PC-3 (cell line): ENCODE results near the gene CSNK1A1L. TPM values are rescaled to one million over a fixed set of nuclear protein-coding genes. Genes with fewer than 3 reads are reported as not detected.

Experiments used
- ATAC-seq: fragments of 200-7000 bp; cut with Tn5 transposase; 2 replicates; pipeline ENCODE4 v1.9.1; 2020; ENCODE audit warnings: mild to moderate bottlenecking, moderate library complexity
- BruUV-seq: library from RNA; stranded (reverse); fragments of 400-500 nt; replicated peaks from 2 replicates; lab custom pipeline; 2021; lab: Mats Ljungman, UMichigan
- CTCF ChIA-PET: fragments of 300-600 bp; sonication (Branson Sonifier 250); formaldehyde crosslinking; loops from one replicate; lab custom pipeline; 2022; ENCODE audit warnings: antibody characterized with exemption; lab: Charles Lee
- POLR2A ChIA-PET: fragments of 300-600 bp; sonication (Branson Sonifier 250); formaldehyde crosslinking; loops from one replicate; lab custom pipeline; 2022; ENCODE audit warnings: antibody characterized with exemption; ENCODE audit not compliant: unreplicated experiment; lab: Charles Lee
- DNase-seq: peaks from one replicate; pipeline ENCODE4 v3.0.0-alpha.2; 2015
- H2AFZ ChIP-seq: fragments of 300-600 bp; sonication (generic); 2 replicates; pipeline ENCODE4 v1.6.0; 2016; ENCODE audit warnings: antibody characterized with exemption, low read length
- H3F3A ChIP-seq: fragments of 300-600 bp; sonication (generic); one replicate; pipeline ENCODE4 v1.6.0; 2017; ENCODE audit warnings: antibody characterized with exemption, low read length, control low read depth, mild to moderate bottlenecking; ENCODE audit not compliant: unreplicated experiment
- H3K27ac ChIP-seq: fragments of 300-600 bp; sonication (generic); 2 replicates; pipeline ENCODE4 v1.5.1; 2016; ENCODE audit warnings: mild to moderate bottlenecking, low read length
- H3K27me3 ChIP-seq: fragments of 300-600 bp; sonication (generic); 2 replicates; pipeline ENCODE4 v1.6.1; 2016; ENCODE audit warnings: low read length, mixed read lengths
- H3K36me3 ChIP-seq: fragments of 300-600 bp; sonication (generic); 2 replicates; pipeline ENCODE4 v1.6.1; 2016; ENCODE audit warnings: low read depth, mixed run types, low read length, mixed read lengths
- H3K4me1 ChIP-seq: fragments of 300-600 bp; sonication (generic); 2 replicates; pipeline ENCODE4 v1.5.1; 2016; ENCODE audit warnings: low read length; ENCODE audit not compliant: insufficient read depth
- H3K4me2 ChIP-seq: fragments of 300-600 bp; sonication (generic); 2 replicates; pipeline ENCODE4 v1.6.0; 2016; ENCODE audit warnings: low read length
- H3K4me3 ChIP-seq: fragments of 300-600 bp; sonication (generic); 2 replicates; pipeline ENCODE4 v1.5.1; 2016; ENCODE audit warnings: mild to moderate bottlenecking, low read length, mixed read lengths
- H3K79me2 ChIP-seq: fragments of 300-600 bp; sonication (generic); 2 replicates; pipeline ENCODE4 v1.6.1; 2017; ENCODE audit warnings: low read length, mixed read lengths
- H3K9ac ChIP-seq: fragments of 300-600 bp; sonication (generic); 2 replicates; pipeline ENCODE4 v1.6.0; 2016; ENCODE audit warnings: mild to moderate bottlenecking, low read length
- H3K9me2 ChIP-seq: fragments of 300-600 bp; sonication (generic); replicated peaks from 2 replicates; pipeline ENCODE4 v1.6.1; 2016; ENCODE audit warnings: mixed run types, low read length, mixed read lengths
- H3K9me3 ChIP-seq: fragments of 300-600 bp; sonication (generic); 2 replicates; pipeline ENCODE4 v1.6.1; 2016; ENCODE audit warnings: low read length, mixed read lengths
- H4K20me1 ChIP-seq: fragments of 300-600 bp; sonication (generic); 2 replicates; pipeline ENCODE4 v1.6.1; 2016; ENCODE audit warnings: low read length, mixed read lengths
- CTCF ChIP-seq: fragments of 300-600 bp; sonication (generic); conservative IDR thresholded peaks from 2 replicates; pipeline ENCODE4 v1.5.1; 2017; ENCODE audit warnings: antibody characterized with exemption, low read depth, mild to moderate bottlenecking, low read length
- EZH2 ChIP-seq: fragments of 300-600 bp; sonication (generic); IDR thresholded peaks from one replicate; pipeline ENCODE4 v1.6.1; 2017; ENCODE audit warnings: antibody characterized with exemption, mild to moderate bottlenecking, low read length; ENCODE audit not compliant: unreplicated experiment
- EZH2phosphoT487 ChIP-seq: fragments of 300-600 bp; sonication (generic); IDR thresholded peaks from 2 replicates; pipeline ENCODE4 v1.6.1; 2018; ENCODE audit warnings: mild to moderate bottlenecking, antibody characterized with exemption, low read length, borderline replicate concordance
- intact Hi-C: fragments of 100-400 bp; cut with micrococcal nuclease; formaldehyde crosslinking; loops from 2 replicates; pipeline ENCODE4 v1.9.0; 2023
- total RNA-seq: library from RNA; depleted of rRNA; stranded (reverse); fragments of >200 nt; gene quantifications from 2 replicates; pipeline ENCODE4 v1.2.3, GENCODE V29; 2014

Gene CSNK1A1L
- total RNA-seq, 1 experiment from 2014 or later = not detected

- POLR2A ChIA-PET = no interaction called here
- BruUV-seq = no TSS peak
- no peaks in the 10 kb centered on the region for H3K27me3 ChIP-seq
These were observed 24.4 kb upstream of the CSNK1A1L start for GRCh38 chr13:37129866-37130265.

GRCh38 chr13:37127691-37128241, 22.3 kb upstream of the CSNK1A1L start:
- H3K4me1 ChIP-seq = no peaks in the 10 kb centered on the region
- peak; percentile 14 for DNase-seq
- intact Hi-C loops = loop anchor here (10.0 kb wide), 1 partner anchor 157 kb away; no protein-coding TSS in a partner anchor
- no peaks in the 10 kb centered on the region for H3K9me2 ChIP-seq
- no peak overlapping the region for H2AFZ ChIP-seq
- H4K20me1 ChIP-seq = no peaks in the 10 kb centered on the region
- peak; percentile 88 for ATAC-seq
- H3K79me2 ChIP-seq = no peaks in the 10 kb centered on the region
- no TSS peak for BruUV-seq
- H3K4me3 ChIP-seq = no peak overlapping the region
- no peaks in the 10 kb centered on the region for H3K36me3 ChIP-seq
- no peak overlapping the region for H3K4me2 ChIP-seq
- no peaks in the 10 kb centered on the region for H3K9me3 ChIP-seq
- no peaks in the 10 kb centered on the region for H3K27me3 ChIP-seq
- no peaks in the 10 kb centered on the region for H3F3A ChIP-seq
- no peak overlapping the region for H3K9ac ChIP-seq
- CTCF ChIA-PET = interaction anchor here (0.7 kb wide), 1 partner anchor 58 kb away, joined by 3 read pairs; no protein-coding TSS in a partner anchor
- POLR2A ChIA-PET = interaction anchor here (0.6 kb wide), 1 partner anchor 431 kb away, joined by 3 read pairs; no protein-coding TSS in a partner anchor
- no peak for TF ChIP-seq EZH2phosphoT487
- TF ChIP-seq CTCF = no peak
- H3K27ac ChIP-seq = no peak overlapping the region

More at GRCh38 chr13:37129866-37130265, 24.4 kb upstream of the CSNK1A1L start:
- no peaks in the 10 kb centered on the region for H3K79me2 ChIP-seq
- CTCF ChIA-PET = no interaction called here
- no peaks in the 10 kb centered on the region for H3K9me3 ChIP-seq
- H2AFZ ChIP-seq = no peak overlapping the region
- DNase-seq (no peak), ATAC-seq (no peak)
- no peak overlapping the region for H3K4me3 ChIP-seq
- TF ChIP-seq CTCF = no peak
- TF ChIP-seq EZH2phosphoT487 = no peak
- no peak for TF ChIP-seq EZH2
- no peaks in the 10 kb centered on the region for H3K4me1 ChIP-seq
- H4K20me1 ChIP-seq = no peaks in the 10 kb centered on the region
- H3K9ac ChIP-seq = no peak overlapping the region
- no peaks in the 10 kb centered on the region for H3K9me2 ChIP-seq
- H3K4me2 ChIP-seq = no peak overlapping the region
- no peaks in the 10 kb centered on the region for H3K36me3 ChIP-seq
- intact Hi-C loops = loop anchor here (10.0 kb wide), 1 partner anchor 155 kb away; no protein-coding TSS in a partner anchor
- H3K27ac ChIP-seq = no peak overlapping the region
- no peaks in the 10 kb centered on the region for H3F3A ChIP-seq

GRCh38 chr13:37123337-37123736, 17.9 kb upstream of the CSNK1A1L start:
- ChIA-PET CTCF (no interaction called here), POLR2A (no interaction called here)
- H3K27ac ChIP-seq = no peak overlapping the region
- H3K9me3 ChIP-seq = no peaks in the 10 kb centered on the region
- no TSS peak for BruUV-seq
- no peak for ATAC-seq
- H3K9ac ChIP-seq = no peak overlapping the region
- H3K4me3 ChIP-seq = no peak overlapping the region
- no peak overlapping the region for H3K4me2 ChIP-seq
- H3K36me3 ChIP-seq = no peaks in the 10 kb centered on the region
- intact Hi-C loops = loop anchor here (10.0 kb wide), 1 partner anchor 161 kb away; no protein-coding TSS in a partner anchor
- H3K9me2 ChIP-seq = no peaks in the 10 kb centered on the region
- H3K27me3 ChIP-seq = no peaks in the 10 kb centered on the region
- no peaks in the 10 kb centered on the region for H3K4me1 ChIP-seq
- no peak overlapping the region for H2AFZ ChIP-seq
- H3F3A ChIP-seq = no peaks in the 10 kb centered on the region
- no peaks in the 10 kb centered on the region for H4K20me1 ChIP-seq
- H3K79me2 ChIP-seq = no peaks in the 10 kb centered on the region
- TF ChIP-seq CTCF = no peak
- TF ChIP-seq EZH2 = no peak
- TF ChIP-seq EZH2phosphoT487 = no peak
- DNase-seq = no peak
